HG03558 (cell line): ENCODE measurements around the gene PGF.

Source experiments
- ATAC-seq: cut with Tn5 transposase; IDR thresholded peaks from one replicate; pipeline ENCODE4 v1.9.1; 2021; ENCODE audit warnings: moderate number of reproducible peaks; ENCODE audit not compliant: unreplicated experiment; ENCODE audit errors: extremely low read depth

PGF gene

GRCh38 chr14:74961238-74961911 is 6.0 kb upstream of the PGF start:
- no peak for ATAC-seq

- ATAC-seq: no peak
Measured at GRCh38 chr14:74960736-74961135, 5.3 kb upstream of the PGF start.

- no peak for ATAC-seq
Measured at GRCh38 chr14:74959596-74960180, 4.3 kb upstream of the PGF start.

GRCh38 chr14:74956280-74957072 is 1.1 kb upstream of the PGF start:
- no peak for ATAC-seq

- ATAC-seq: no peak
Measured at GRCh38 chr14:74956027-74956279, 556 bp upstream of the PGF start.

- ATAC-seq: no peak
Measured at GRCh38 chr14:74954947-74955228, 509 bp downstream of the PGF start.

- no peak for ATAC-seq
Measured at GRCh38 chr14:74954232-74954946, 1.0 kb downstream of the PGF start.

GRCh38 chr14:74953686-74954085 is 1.7 kb downstream of the PGF start:
- ATAC-seq: no peak

- ATAC-seq: no peak
Measured at GRCh38 chr14:74952697-74953484, 2.5 kb downstream of the PGF start.

- no peak for ATAC-seq
Measured at GRCh38 chr14:74952180-74952665, 3.2 kb downstream of the PGF start.

- ATAC-seq: no peak
Measured at GRCh38 chr14:74951443-74952179, 3.8 kb downstream of the PGF start.

- no peak for ATAC-seq
Measured at GRCh38 chr14:74950795-74951442, 4.5 kb downstream of the PGF start.

GRCh38 chr14:74949859-74950573 is 5.4 kb downstream of the PGF start:
- ATAC-seq: no peak

GRCh38 chr14:74949191-74949601 is 6.2 kb downstream of the PGF start:
- ATAC-seq: no peak

- ATAC-seq: no peak
Measured at GRCh38 chr14:74948228-74949175, 6.9 kb downstream of the PGF start.

- ATAC-seq: no peak
Measured at GRCh38 chr14:74947353-74948227, 7.8 kb downstream of the PGF start.
